SK-N-SH (cell line): ENCODE results near the gene SLC22A6. TPM values are rescaled to one million over a fixed set of nuclear protein-coding genes. Genes with fewer than 3 reads are reported as not detected.

ENCODE experiments used
- CTCF ChIA-PET: fragments of 300-600, 350-600 bp; formaldehyde crosslinking; extraction: SDS; loops from one replicate; lab custom pipeline; 2021; lab: Yijun Ruan, JAX
- POLR2A ChIA-PET: fragments of 350-600 bp; sonication (Branson Sonifier 250); formaldehyde crosslinking; extraction: SDS; loops from one replicate; lab custom pipeline; 2020; ENCODE audit warnings: antibody characterized with exemption, inconsistent platforms; lab: Yijun Ruan, JAX
- DNase-seq: peaks from one replicate; pipeline ENCODE4 v3.0.0; 2012
- H2AFZ ChIP-seq: fragments of 200-600 bp; sonication (generic); 2 replicates; pipeline ENCODE4 v1.8.1; 2016; ENCODE audit warnings: antibody characterized with exemption, mild to moderate bottlenecking, low read depth
- H3F3A ChIP-seq: fragments of 200-600 bp; sonication (generic); replicated peaks from 2 replicates; pipeline ENCODE3; 2016; ENCODE audit warnings: antibody characterized with exemption, mild to moderate bottlenecking; ENCODE audit not compliant: insufficient read depth
- H3K27ac ChIP-seq, 2 experiments: fragments of 200-500 bp in 1 of 2; fragments of 200-600 bp in 1 of 2; sonication (Bioruptor generic) in 1 of 2; sonication (generic), shearing (Covaris generic) in 1 of 2; 2 replicates each; pipeline versions ENCODE4 v1.5.1 to v1.6.1; 2014 to 2016; ENCODE audit warnings: low read depth in 2 of 2, inconsistent platforms in 1 of 2, low read length in 1 of 2, mild to moderate bottlenecking in 1 of 2, mixed read lengths in 1 of 2
- H3K27me3 ChIP-seq: fragments of 200-600 bp; sonication (generic), shearing (Covaris generic); 2 replicates; pipeline ENCODE4 v1.6.1; 2016; ENCODE audit warnings: mixed run types; ENCODE audit not compliant: insufficient read depth
- H3K36me3 ChIP-seq, 2 experiments: fragments of 200-500 bp in 1 of 2; fragments of 200-600 bp in 1 of 2; sonication (Bioruptor generic) in 1 of 2; sonication (generic) in 1 of 2; replicated peaks in 1 of 2; 2 replicates each; pipeline versions ENCODE3 to v1.5.1; 2014 to 2016; ENCODE audit warnings: low read length in 1 of 2, mild to moderate bottlenecking in 1 of 2; ENCODE audit not compliant: insufficient read depth in 2 of 2, control insufficient read depth in 1 of 2
- H3K4me1 ChIP-seq, 2 experiments: fragments of 200-500 bp in 1 of 2; fragments of 200-600 bp in 1 of 2; sonication (Bioruptor generic) in 1 of 2; sonication (generic), shearing (Covaris generic) in 1 of 2; 2 replicates each; pipeline versions ENCODE4 v1.5.1 to v1.6.1; 2014 to 2016; ENCODE audit warnings: low read depth in 1 of 2, low read length in 1 of 2, mixed run types in 1 of 2; ENCODE audit not compliant: insufficient read depth in 2 of 2, control insufficient read depth in 1 of 2
- H3K4me2 ChIP-seq: fragments of 200-600 bp; sonication (generic), shearing (Covaris generic); 2 replicates; pipeline ENCODE4 v1.6.1; 2017; ENCODE audit warnings: mixed run types
- H3K4me3 ChIP-seq, 2 experiments: fragments of 200-500 bp in 1 of 2; fragments of 200-600 bp in 1 of 2; sonication (Bioruptor generic) in 1 of 2; sonication (generic), shearing (Covaris generic) in 1 of 2; 2 replicates each; pipeline versions ENCODE4 v1.5.1 to v1.8.1; 2014 to 2016; ENCODE audit warnings: low read depth in 2 of 2, inconsistent platforms in 1 of 2, low read length in 1 of 2, mild to moderate bottlenecking in 1 of 2, mixed read lengths in 1 of 2, moderate library complexity in 1 of 2
- H3K79me2 ChIP-seq: fragments of 200-600 bp; sonication (generic); 2 replicates; pipeline ENCODE4 v1.8.1; 2017; ENCODE audit warnings: mild to moderate bottlenecking; ENCODE audit not compliant: insufficient read depth
- H3K9ac ChIP-seq: fragments of 200-600 bp; sonication (generic); 2 replicates; pipeline ENCODE4 v1.6.1; 2017; ENCODE audit warnings: mixed run types
- H3K9me2 ChIP-seq: fragments of 200-600 bp; sonication (generic); 2 replicates; pipeline ENCODE4 v1.6.1; 2017; ENCODE audit warnings: mixed run types
- H3K9me3 ChIP-seq: fragments of 200-600 bp; sonication (generic); 2 replicates; pipeline ENCODE4 v1.6.1; 2017; ENCODE audit warnings: mixed run types, mild to moderate bottlenecking, moderate library complexity
- H4K20me1 ChIP-seq: fragments of 200-600 bp; sonication (generic); 2 replicates; pipeline ENCODE4 v1.6.1; 2017; ENCODE audit warnings: mild to moderate bottlenecking, mixed run types; ENCODE audit not compliant: insufficient read depth
- EP300 ChIP-seq, 2 experiments: IDR thresholded peaks; 2 replicates each; pipeline versions ENCODE4 v1.4.0 to v1.6.1; 2012; ENCODE audit warnings: borderline replicate concordance in 1 of 2, low read depth in 1 of 2, low read length in 1 of 2
- EZH2phosphoT487 ChIP-seq: fragments of 200-600 bp; sonication (generic); IDR thresholded peaks from 2 replicates; pipeline ENCODE4 v1.6.1; 2017; ENCODE audit warnings: low read depth, mixed run types, mild to moderate bottlenecking, antibody characterized with exemption, moderate library complexity, borderline replicate concordance
- FOXM1 ChIP-seq: IDR thresholded peaks from 2 replicates; pipeline ENCODE4 v1.4.0; 2012; ENCODE audit warnings: low read depth, mild to moderate bottlenecking
- GATA2 ChIP-seq: sonication (generic); formaldehyde crosslinking; IDR thresholded peaks from 2 replicates; pipeline ENCODE4 v1.5.0; 2020; ENCODE audit warnings: mild to moderate bottlenecking, missing genetic modification reagents
- MEF2A ChIP-seq: IDR thresholded peaks from 2 replicates; pipeline ENCODE4 v1.4.0; 2012; ENCODE audit warnings: low read depth, borderline replicate concordance
- MXI1 ChIP-seq: IDR thresholded peaks from 2 replicates; pipeline ENCODE4 v1.6.1; 2012; ENCODE audit warnings: mild to moderate bottlenecking, low read depth, low read length, improper control_type of control experiment
- NFIC ChIP-seq: IDR thresholded peaks from 2 replicates; pipeline ENCODE4 v1.4.0; 2012; ENCODE audit warnings: borderline replicate concordance
- NRF1 ChIP-seq: IDR thresholded peaks from 2 replicates; pipeline ENCODE4 v1.6.1; 2012; ENCODE audit warnings: low read depth, mild to moderate bottlenecking, low read length
- RCOR1 ChIP-seq: fragments of 150-350 bp; IDR thresholded peaks from 2 replicates; pipeline ENCODE4 v1.6.1; 2017; ENCODE audit warnings: antibody characterized with exemption, low read length
- RFX5 ChIP-seq: IDR thresholded peaks from 2 replicates; pipeline ENCODE4 v1.6.1; 2012; ENCODE audit warnings: mild to moderate bottlenecking, improper control_type of control experiment, low read length
- RXRA ChIP-seq: IDR thresholded peaks from 2 replicates; pipeline ENCODE4 v1.4.0; 2012; ENCODE audit warnings: low read depth, mild to moderate bottlenecking, borderline replicate concordance
- SIN3A ChIP-seq: IDR thresholded peaks from 2 replicates; pipeline ENCODE4 v1.6.1; 2012; ENCODE audit warnings: low read depth, mild to moderate bottlenecking, low read length, moderate library complexity, borderline replicate concordance
- SMC3 ChIP-seq: IDR thresholded peaks from 2 replicates; pipeline ENCODE4 v1.6.1; 2012; ENCODE audit warnings: low read depth, low read length, improper control_type of control experiment
- TAF1 ChIP-seq: IDR thresholded peaks from 2 replicates; pipeline ENCODE4 v1.6.1; 2012; ENCODE audit warnings: low read depth, mild to moderate bottlenecking, low read length, moderate library complexity, borderline replicate concordance
- TEAD4 ChIP-seq: IDR thresholded peaks from 2 replicates; pipeline ENCODE4 v1.4.0; 2012; ENCODE audit warnings: mild to moderate bottlenecking, borderline replicate concordance; ENCODE audit not compliant: insufficient read depth
- YY1 ChIP-seq: IDR thresholded peaks from 2 replicates; pipeline ENCODE4 v1.4.0; 2012; ENCODE audit warnings: low read depth, mild to moderate bottlenecking
- WGBS: methylation state at CpG from one replicate; pipeline ENCODE4 v1.1.6; 2017; ENCODE audit warnings: low lambda C conversion rate; 5-methylcytosine and 5-hydroxymethylcytosine counted together
- polyA plus RNA-seq, 3 experiments: library from polyadenylated mRNA; depleted of rRNA; stranded (reverse); fragments of >200 nt; gene quantifications; 2 replicates each; pipeline ENCODE4 v1.2.3, GENCODE V29; 2012
- TF ChIP-seq, protein P1 (sequence below): IDR thresholded peaks from 2 replicates; pipeline ENCODE4 v1.4.0; 2012; ENCODE audit warnings: low read depth
- TF ChIP-seq, protein P2 (sequence below): IDR thresholded peaks from 2 replicates; pipeline ENCODE4 v1.6.1; 2012; ENCODE audit warnings: mild to moderate bottlenecking, low read depth, low read length, moderate library complexity
- TF ChIP-seq, protein P3 (sequence below): IDR thresholded peaks from 2 replicates; pipeline ENCODE4 v1.4.0; 2012; ENCODE audit warnings: low read depth, borderline replicate concordance
- TF ChIP-seq, protein P4 (sequence below): fragments of 150-350 bp; IDR thresholded peaks from 2 replicates; pipeline ENCODE4 v1.6.1; 2017; ENCODE audit warnings: antibody characterized with exemption, low read length, low read depth, borderline replicate concordance

Gene SLC22A6
- polyA plus RNA-seq, 1 of the 3 experiments (the other 2 are of a cell fraction), result not detected

DNA sequence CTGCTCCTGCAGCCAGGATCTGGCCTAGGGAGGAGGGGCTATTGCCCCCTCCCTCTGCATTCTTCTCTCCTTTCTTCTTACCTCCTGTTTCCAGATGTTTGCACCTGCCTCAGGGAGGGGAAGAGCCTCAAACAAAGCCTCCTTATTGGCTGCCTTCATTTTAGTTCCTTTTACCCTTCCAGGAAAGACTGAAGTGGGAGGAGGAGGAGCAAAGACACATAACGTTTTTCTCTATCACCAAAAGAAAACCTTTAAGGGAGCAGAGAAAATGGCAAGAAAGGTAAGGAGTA, 50.3 kb downstream of the SLC22A6 start:
- no peak overlapping the region for H2AFZ ChIP-seq
- no peak overlapping the region for H3K4me3 ChIP-seq
- H3K9me3 ChIP-seq, result no peaks in the 10 kb centered on the region
- H3K36me3 ChIP-seq, result no peaks in the 10 kb centered on the region
- ChIA-PET CTCF (no interaction called here), POLR2A (no interaction called here)
- H3K27ac ChIP-seq, result no peak overlapping the region
- no peak for DNase-seq
- H3K4me2 ChIP-seq, result no peak overlapping the region
- 7% methylated on average over 1 of the region's 1 CpG for WGBS
- H3K4me1 ChIP-seq, result peaks cover 0 to 10% of the 10 kb centered on the region in 2 experiments; a peak in 1 of 4 replicates
- H3F3A ChIP-seq, result no peaks in the 10 kb centered on the region
- no peak overlapping the region for H3K9ac ChIP-seq
- H4K20me1 ChIP-seq, result no peaks in the 10 kb centered on the region
- H3K27me3 ChIP-seq, result no peaks in the 10 kb centered on the region
- H3K79me2 ChIP-seq, result no peaks in the 10 kb centered on the region
- no peaks in the 10 kb centered on the region for H3K9me2 ChIP-seq
- no peak for TF ChIP-seq FOXM1
- TF ChIP-seq NFIC, result no peak
- no peak for TF ChIP-seq RFX5
- TF ChIP-seq, protein P1, sequence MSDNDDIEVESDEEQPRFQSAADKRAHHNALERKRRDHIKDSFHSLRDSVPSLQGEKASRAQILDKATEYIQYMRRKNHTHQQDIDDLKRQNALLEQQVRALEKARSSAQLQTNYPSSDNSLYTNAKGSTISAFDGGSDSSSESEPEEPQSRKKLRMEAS, result no peak
- TF ChIP-seq SMC3, result no peak
- no peak for TF ChIP-seq EZH2phosphoT487
- TF ChIP-seq SIN3A, result no peak
- no peak for TF ChIP-seq YY1
- TF ChIP-seq, protein P2, sequence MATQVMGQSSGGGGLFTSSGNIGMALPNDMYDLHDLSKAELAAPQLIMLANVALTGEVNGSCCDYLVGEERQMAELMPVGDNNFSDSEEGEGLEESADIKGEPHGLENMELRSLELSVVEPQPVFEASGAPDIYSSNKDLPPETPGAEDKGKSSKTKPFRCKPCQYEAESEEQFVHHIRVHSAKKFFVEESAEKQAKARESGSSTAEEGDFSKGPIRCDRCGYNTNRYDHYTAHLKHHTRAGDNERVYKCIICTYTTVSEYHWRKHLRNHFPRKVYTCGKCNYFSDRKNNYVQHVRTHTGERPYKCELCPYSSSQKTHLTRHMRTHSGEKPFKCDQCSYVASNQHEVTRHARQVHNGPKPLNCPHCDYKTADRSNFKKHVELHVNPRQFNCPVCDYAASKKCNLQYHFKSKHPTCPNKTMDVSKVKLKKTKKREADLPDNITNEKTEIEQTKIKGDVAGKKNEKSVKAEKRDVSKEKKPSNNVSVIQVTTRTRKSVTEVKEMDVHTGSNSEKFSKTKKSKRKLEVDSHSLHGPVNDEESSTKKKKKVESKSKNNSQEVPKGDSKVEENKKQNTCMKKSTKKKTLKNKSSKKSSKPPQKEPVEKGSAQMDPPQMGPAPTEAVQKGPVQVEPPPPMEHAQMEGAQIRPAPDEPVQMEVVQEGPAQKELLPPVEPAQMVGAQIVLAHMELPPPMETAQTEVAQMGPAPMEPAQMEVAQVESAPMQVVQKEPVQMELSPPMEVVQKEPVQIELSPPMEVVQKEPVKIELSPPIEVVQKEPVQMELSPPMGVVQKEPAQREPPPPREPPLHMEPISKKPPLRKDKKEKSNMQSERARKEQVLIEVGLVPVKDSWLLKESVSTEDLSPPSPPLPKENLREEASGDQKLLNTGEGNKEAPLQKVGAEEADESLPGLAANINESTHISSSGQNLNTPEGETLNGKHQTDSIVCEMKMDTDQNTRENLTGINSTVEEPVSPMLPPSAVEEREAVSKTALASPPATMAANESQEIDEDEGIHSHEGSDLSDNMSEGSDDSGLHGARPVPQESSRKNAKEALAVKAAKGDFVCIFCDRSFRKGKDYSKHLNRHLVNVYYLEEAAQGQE, result no peak
- TF ChIP-seq, protein P3, sequence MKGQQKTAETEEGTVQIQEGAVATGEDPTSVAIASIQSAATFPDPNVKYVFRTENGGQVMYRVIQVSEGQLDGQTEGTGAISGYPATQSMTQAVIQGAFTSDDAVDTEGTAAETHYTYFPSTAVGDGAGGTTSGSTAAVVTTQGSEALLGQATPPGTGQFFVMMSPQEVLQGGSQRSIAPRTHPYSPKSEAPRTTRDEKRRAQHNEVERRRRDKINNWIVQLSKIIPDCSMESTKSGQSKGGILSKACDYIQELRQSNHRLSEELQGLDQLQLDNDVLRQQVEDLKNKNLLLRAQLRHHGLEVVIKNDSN, result no peak
- TF ChIP-seq MXI1, result no peak
- no peak for TF ChIP-seq RXRA

DNA sequence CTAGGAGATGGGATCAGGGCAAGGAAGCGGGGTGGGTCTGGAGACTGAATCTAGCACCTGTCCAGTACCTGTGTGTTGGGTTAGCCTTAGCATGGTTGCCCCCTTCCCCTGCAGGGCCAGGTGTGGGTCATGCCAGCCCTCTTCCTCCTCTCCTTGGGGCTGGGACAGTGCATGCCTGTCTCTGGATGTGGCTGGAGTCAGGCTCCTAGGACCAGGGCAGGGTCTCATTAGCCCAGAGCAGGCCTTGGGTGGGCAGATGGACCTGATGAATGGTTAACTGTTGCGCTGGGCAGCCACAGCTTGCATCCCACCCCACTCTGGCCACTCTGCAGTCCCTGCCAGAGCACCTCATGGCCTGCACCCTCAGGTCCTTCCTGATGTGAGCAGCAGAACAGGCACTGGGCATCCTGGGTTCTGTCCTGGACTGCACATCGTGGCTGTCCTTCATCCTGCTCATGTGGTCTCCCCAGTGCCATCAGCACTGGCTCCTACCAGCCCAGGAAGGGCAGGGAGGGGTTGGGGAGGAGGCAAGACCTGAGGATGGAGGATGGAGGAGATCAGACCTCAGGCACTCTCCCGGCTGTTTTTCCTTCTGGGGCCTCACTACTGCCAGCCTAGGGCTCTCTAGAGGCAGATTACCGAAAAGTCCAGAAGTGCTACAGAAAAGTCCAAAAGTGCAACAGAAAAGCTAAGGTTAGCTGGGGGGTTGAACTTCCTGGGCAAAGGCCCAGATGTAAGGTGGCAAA, 50.8 kb downstream of the SLC22A6 start:
- Histone ChIP-seq H3K79me2 (no peaks in the 10 kb centered on the region), H3K4me3 (no peak overlapping the region), H4K20me1 (no peaks in the 10 kb centered on the region), H3K36me3 (no peaks in the 10 kb centered on the region), H3K9me2 (no peaks in the 10 kb centered on the region), H3K9me3 (no peaks in the 10 kb centered on the region), H3F3A (no peaks in the 10 kb centered on the region), H3K4me2 (no peak overlapping the region), H3K4me1 (peaks cover 0 to 14% of the 10 kb centered on the region in 2 experiments; a peak in 1 of 4 replicates), H3K27me3 (no peaks in the 10 kb centered on the region), H3K27ac (no peak overlapping the region), H2AFZ (no peak overlapping the region), H3K9ac (no peak overlapping the region)
- CTCF ChIA-PET, result no interaction called here
- WGBS, result 45% methylated on average over 4 of the region's 5 CpGs
- DNase-seq, result no peak
- POLR2A ChIA-PET, result no interaction called here
- TF ChIP-seq FOXM1, result no peak
- TF ChIP-seq RFX5, result no peak
- TF ChIP-seq RCOR1, result no peak
- TF ChIP-seq TAF1, result no peak
- no peak for TF ChIP-seq NRF1
- TF ChIP-seq, protein P1, result no peak
- no peak for TF ChIP-seq MEF2A
- TF ChIP-seq RXRA, result no peak
- no peak for TF ChIP-seq TEAD4
- TF ChIP-seq EP300 (IDR thresholded peaks at IDR 0.05; ENCODE audit: borderline replicate concordance in 1 of 2, low read depth in 1 of 2, low read length in 1 of 2), result no peak
- no peak for TF ChIP-seq EZH2phosphoT487
- TF ChIP-seq, protein P4, sequence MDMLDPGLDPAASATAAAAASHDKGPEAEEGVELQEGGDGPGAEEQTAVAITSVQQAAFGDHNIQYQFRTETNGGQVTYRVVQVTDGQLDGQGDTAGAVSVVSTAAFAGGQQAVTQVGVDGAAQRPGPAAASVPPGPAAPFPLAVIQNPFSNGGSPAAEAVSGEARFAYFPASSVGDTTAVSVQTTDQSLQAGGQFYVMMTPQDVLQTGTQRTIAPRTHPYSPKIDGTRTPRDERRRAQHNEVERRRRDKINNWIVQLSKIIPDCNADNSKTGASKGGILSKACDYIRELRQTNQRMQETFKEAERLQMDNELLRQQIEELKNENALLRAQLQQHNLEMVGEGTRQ, result no peak
- TF ChIP-seq GATA2 (CRISPR knock-in tag), result no peak
